Right ventricle myocardium inferior (tissue), 1 donor: ENCODE measurements around the gene MPL. TPM values are rescaled to one million over a fixed set of nuclear protein-coding genes. Genes with fewer than 3 reads are reported as not detected.

ENCODE experiments used
- ATAC-seq: fragments of 200-7000 bp; cut with Tn5 transposase; one replicate; pipeline ENCODE4 v1.9.1; 2020; ENCODE audit warnings: mild to moderate bottlenecking, moderate library complexity
- DNase-seq: peaks from one replicate; pipeline ENCODE4 v3.0.0; 2021; ENCODE audit errors: missing footprints
- intact Hi-C: fragments of 100-400 bp; cut with DNase I; formaldehyde crosslinking; loops from one replicate; pipeline ENCODE4 v1.11.0; 2022
- total RNA-seq: library from RNA; stranded (reverse); fragmentation: NEBNext Ultra II Directional; extraction: Animal tissue kit (Norgen Biotek cat#: 25700); gene quantifications from one replicate; pipeline ENCODE4 v1.2.1, GENCODE V29; 2021
- donor health status: DM: no; HTN: yes; CAD: no; lungs with severe emphysema.

Gene MPL
- total RNA-seq, 1 donor from 2014 or later, result 0.73 TPM

GRCh38 chr1:43304771-43305300 lies 32.8 kb upstream of the MPL start:
- intact Hi-C loops, result loop anchor here (5.0 kb wide), 2 partner anchors 48 to 62 kb away; partner anchors contain the start of gene ELOVL1
- DNase-seq (no peak), ATAC-seq (no peak)

- intact Hi-C loops, result loop anchor here (5.0 kb wide), 1 partner anchor 48 kb away; no protein-coding TSS in a partner anchor
- ATAC-seq, result no peak
- DNase-seq, result no peak
These were observed 32.2 kb upstream of the MPL start for GRCh38 chr1:43305461-43305860.

- ATAC-seq, result no peak
- DNase-seq, result no peak
- intact Hi-C loops, result loop anchor here (5.0 kb wide), 1 partner anchor 49 kb away; no protein-coding TSS in a partner anchor
These were observed 31.5 kb upstream of the MPL start for GRCh38 chr1:43305926-43306687.

GRCh38 chr1:43306688-43307457 lies 30.7 kb upstream of the MPL start:
- ATAC-seq, result no peak
- DNase-seq, result no peak
- intact Hi-C loops, result loop anchor here (5.0 kb wide), 1 partner anchor 50 kb away; no protein-coding TSS in a partner anchor

GRCh38 chr1:43307458-43308158 lies 30.0 kb upstream of the MPL start:
- no peak for DNase-seq
- intact Hi-C loops, result loop anchor here (5.0 kb wide), 1 partner anchor 50 kb away; no protein-coding TSS in a partner anchor
- ATAC-seq, result no peak

- intact Hi-C loops, result loop anchor here (5.0 kb wide), 1 partner anchor 52 kb away; no protein-coding TSS in a partner anchor
- ATAC-seq, result no peak
- DNase-seq, result no peak
These were observed 28.8 kb upstream of the MPL start for GRCh38 chr1:43308635-43309404.

GRCh38 chr1:43309405-43310025 lies 28.1 kb upstream of the MPL start:
- ATAC-seq (no peak), DNase-seq (no peak)
- intact Hi-C loops, result loop anchor here (5.0 kb wide), 1 partner anchor 52 kb away; no protein-coding TSS in a partner anchor

- DNase-seq (no peak), ATAC-seq (no peak)
- intact Hi-C loops, result no loop called here
These were observed 26.1 kb upstream of the MPL start for GRCh38 chr1:43311521-43311920.

- DNase-seq, result no peak
- intact Hi-C loops, result no loop called here
- ATAC-seq, result no peak
These were observed 25.4 kb upstream of the MPL start for GRCh38 chr1:43312212-43312623.

GRCh38 chr1:43312663-43313515 lies 24.7 kb upstream of the MPL start:
- intact Hi-C loops, result no loop called here
- DNase-seq, result no peak
- no peak for ATAC-seq

- ATAC-seq, result no peak
- intact Hi-C loops, result no loop called here
- DNase-seq, result no peak
These were observed 23.8 kb upstream of the MPL start for GRCh38 chr1:43313771-43314170.

GRCh38 chr1:43314233-43314632 lies 23.4 kb upstream of the MPL start:
- DNase-seq, result no peak
- no peak for ATAC-seq
- intact Hi-C loops, result no loop called here

- DNase-seq, result no peak
- ATAC-seq, result no peak
- intact Hi-C loops, result no loop called here
These were observed 22.1 kb upstream of the MPL start for GRCh38 chr1:43315481-43315880.

GRCh38 chr1:43315963-43316737 lies 21.5 kb upstream of the MPL start:
- ATAC-seq (no peak), DNase-seq (no peak)
- intact Hi-C loops, result no loop called here

- DNase-seq (no peak), ATAC-seq (no peak)
- intact Hi-C loops, result no loop called here
These were observed 20.7 kb upstream of the MPL start for GRCh38 chr1:43316738-43317520.
